Stimulated activated naive CD8-positive, alpha-beta T cell treated with anti-CD3 and anti-CD28 coated beads, Interleukin-15, Interleukin-2, amounts not matched to agents 100 U/mL and 50 U/mL, for 24 hours (primary cell): ENCODE measurements around the gene KCNC1.

ENCODE experiments used
- ATAC-seq: fragments of 150-1000 bp; cut with Tn5 transposase; one replicate; pipeline ENCODE4 v1.10.0; 2021
- DNase-seq: peaks from one replicate; pipeline ENCODE4 v3.0.0; 2021

The KCNC1 gene

DNA sequence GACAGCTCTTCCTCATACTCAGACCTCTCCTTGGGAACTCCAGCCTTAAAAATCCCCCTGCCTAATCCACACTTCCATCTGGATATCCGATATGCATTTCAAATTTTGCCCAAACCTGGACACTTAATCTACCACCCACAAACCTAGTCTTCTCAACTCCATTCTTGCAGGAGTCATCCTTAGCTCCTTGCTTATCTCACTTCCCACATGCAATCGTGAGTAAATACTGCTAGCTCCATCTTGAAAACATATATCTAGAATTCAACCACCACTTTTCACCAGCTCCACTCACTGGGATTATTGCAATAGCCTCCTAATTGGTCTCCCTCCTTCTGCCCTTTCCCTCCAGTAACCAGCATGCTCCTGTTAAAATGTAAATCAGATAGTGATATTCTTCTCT is 17.8 kb upstream of the KCNC1 start:
- no peak for DNase-seq
- ATAC-seq: no peak

DNA sequence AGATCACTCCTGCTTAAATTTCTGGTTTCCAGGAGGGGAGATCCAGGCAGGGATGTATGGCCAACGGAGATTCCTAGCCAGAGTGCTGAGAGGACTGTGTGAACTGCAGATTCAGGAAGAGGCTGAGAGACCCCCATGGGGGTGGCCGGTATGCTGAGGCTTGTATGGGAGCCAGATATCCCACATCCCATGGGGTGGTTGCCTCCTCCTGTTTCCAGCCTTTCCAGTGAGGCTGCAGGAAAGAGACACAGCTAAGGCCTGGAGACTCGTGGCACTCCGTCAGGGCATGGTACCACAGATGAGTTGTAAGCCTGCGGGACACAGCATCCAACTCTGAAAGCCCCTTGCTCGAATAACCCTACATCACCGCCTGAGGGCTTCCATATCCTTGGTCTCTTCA is 16.6 kb upstream of the KCNC1 start:
- DNase-seq: no peak
- ATAC-seq: no peak

DNA sequence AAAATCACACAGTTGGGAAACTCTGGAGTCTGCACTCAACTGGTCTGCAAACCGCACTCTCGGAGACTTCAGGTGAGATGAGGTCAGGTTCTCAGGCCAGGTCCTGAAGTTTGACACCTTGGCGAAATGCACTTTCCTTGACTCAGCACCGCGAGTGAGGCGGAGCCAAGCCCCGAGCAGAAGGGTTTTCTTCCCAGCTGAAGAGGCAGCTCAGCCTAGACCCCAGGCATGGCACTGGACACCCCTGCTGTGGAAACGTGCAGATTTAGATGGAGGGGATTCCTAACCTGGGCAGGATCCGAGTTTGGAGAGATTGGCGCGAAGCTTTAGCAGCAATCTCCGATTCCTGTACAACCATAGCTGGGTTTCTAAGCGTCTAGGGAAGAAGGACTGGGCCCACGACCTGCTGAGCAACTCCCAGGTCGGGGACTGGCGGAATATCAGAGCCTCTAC is 16.0 kb upstream of the KCNC1 start:
- DNase-seq (no peak), ATAC-seq (no peak)

DNA sequence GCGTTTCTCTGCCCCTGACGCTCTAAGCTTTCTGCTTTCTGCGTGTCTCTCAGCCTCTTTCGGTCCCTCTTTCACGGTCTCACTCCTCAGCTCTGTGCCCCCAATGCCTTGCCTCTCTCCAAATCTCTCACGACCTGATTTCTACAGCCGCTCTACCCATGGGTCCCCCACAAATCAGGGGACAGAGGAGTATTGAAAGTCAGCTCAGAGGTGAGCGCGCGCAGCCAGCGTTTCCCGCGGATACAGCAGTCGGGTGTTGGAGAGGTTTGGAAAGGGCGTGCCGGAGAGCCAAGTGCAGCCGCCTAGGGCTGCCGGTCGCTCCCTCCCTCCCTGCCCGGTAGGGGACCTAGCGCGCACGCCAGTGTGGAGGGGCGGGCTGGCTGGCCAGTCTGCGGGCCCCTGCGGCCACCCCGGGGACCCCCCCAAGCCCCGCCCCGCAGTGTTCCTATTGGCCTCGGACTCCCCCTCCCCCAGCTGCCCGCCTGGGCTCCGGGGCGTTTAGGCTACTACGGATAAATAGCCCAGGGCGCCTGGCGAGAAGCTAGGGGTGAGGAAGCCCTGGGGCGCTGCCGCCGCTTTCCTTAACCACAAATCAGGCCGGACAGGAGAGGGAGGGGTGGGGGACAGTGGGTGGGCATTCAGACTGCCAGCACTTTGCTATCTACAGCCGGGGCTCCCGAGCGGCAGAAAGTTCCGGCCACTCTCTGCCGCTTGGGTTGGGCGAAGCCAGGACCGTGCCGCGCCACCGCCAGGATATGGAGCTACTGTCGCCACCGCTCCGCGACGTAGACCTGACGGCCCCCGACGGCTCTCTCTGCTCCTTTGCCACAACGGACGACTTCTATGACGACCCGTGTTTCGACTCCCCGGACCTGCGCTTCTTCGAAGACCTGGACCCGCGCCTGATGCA is 15.3 kb upstream of the KCNC1 start, which contains the start of gene MYOD1:
Gene MYOD1 (plus strand): TSS at position 544 of the 910 bp plus-strand sequence. CDS start 212 bp downstream, at position 756.
- no peak for DNase-seq
- ATAC-seq: no peak

DNA sequence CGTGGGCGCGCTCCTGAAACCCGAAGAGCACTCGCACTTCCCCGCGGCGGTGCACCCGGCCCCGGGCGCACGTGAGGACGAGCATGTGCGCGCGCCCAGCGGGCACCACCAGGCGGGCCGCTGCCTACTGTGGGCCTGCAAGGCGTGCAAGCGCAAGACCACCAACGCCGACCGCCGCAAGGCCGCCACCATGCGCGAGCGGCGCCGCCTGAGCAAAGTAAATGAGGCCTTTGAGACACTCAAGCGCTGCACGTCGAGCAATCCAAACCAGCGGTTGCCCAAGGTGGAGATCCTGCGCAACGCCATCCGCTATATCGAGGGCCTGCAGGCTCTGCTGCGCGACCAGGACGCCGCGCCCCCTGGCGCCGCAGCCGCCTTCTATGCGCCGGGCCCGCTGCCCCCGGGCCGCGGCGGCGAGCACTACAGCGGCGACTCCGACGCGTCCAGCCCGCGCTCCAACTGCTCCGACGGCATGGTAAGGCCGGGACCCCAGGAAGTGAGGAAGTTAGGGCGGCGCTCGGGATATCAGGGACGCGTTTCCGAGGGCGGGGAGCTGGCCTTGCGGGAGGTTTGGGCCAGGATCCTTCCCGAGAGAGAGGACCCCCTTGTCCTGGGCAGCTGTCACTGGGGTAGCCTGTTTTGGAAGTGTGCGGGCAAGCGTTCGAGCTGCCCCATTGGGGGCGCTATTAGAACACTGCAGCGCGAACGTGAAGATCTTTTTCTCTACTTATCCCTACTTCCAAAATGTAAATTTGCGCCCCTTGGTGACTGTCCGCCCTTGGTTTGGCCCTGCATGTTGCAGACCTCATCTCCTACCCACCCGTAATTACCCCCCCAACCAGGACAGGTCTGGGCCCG is 14.4 kb upstream of the KCNC1 start:
- no peak for DNase-seq
- ATAC-seq: no peak

DNA sequence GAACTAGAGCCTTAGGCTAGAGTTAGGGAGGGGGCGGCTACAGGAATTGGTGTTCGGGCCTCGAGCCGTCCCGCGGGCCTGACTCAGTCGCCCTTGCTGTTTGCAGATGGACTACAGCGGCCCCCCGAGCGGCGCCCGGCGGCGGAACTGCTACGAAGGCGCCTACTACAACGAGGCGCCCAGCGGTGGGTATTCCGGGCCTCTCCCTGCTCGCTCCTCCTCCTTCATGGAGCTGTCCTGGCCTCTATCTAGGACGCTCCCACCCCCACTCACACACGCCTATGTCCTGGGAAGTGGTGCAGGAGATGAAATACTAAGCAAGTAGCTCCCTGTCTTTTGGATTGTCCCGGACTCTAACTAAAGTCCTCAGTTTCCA is 13.8 kb upstream of the KCNC1 start:
- ATAC-seq: no peak
- no peak for DNase-seq

DNA sequence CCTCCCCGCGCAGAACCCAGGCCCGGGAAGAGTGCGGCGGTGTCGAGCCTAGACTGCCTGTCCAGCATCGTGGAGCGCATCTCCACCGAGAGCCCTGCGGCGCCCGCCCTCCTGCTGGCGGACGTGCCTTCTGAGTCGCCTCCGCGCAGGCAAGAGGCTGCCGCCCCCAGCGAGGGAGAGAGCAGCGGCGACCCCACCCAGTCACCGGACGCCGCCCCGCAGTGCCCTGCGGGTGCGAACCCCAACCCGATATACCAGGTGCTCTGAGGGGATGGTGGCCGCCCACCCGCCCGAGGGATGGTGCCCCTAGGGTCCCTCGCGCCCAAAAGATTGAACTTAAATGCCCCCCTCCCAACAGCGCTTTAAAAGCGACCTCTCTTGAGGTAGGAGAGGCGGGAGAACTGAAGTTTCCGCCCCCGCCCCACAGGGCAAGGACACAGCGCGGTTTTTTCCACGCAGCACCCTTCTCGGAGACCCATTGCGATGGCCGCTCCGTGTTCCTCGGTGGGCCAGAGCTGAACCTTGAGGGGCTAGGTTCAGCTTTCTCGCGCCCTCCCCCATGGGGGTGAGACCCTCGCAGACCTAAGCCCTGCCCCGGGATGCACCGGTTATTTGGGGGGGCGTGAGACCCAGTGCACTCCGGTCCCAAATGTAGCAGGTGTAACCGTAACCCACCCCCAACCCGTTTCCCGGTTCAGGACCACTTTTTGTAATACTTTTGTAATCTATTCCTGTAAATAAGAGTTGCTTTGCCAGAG is 13.2 kb upstream of the KCNC1 start:
- ATAC-seq: no peak
- no peak for DNase-seq

DNA sequence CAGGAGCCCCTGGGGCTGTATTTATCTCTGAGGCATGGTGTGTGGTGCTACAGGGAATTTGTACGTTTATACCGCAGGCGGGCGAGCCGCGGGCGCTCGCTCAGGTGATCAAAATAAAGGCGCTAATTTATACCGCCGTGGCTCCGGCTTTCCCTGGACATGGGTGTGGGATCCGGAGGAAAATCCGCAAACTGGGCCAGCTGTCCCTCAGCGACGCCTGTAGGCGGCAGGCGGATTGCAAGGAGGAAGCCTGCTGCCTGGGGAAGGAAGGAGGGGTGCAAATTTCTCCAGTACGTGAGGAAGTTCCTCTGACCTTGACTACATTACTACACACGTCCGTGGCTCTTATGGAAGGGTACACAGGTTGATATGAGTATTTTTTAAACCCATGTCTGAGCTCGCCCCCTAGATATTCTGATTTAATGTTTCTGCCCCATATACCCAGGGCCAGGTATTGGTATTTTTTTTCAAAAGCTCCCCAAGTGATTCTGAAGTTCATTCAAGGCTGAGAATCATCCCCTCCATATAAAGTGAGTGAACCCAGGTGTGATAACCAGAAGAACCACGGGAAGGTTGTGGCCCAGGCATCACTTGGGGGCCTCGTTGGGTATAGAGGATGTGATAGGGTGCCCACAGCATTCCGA is 12.5 kb upstream of the KCNC1 start:
- DNase-seq: no peak

DNA sequence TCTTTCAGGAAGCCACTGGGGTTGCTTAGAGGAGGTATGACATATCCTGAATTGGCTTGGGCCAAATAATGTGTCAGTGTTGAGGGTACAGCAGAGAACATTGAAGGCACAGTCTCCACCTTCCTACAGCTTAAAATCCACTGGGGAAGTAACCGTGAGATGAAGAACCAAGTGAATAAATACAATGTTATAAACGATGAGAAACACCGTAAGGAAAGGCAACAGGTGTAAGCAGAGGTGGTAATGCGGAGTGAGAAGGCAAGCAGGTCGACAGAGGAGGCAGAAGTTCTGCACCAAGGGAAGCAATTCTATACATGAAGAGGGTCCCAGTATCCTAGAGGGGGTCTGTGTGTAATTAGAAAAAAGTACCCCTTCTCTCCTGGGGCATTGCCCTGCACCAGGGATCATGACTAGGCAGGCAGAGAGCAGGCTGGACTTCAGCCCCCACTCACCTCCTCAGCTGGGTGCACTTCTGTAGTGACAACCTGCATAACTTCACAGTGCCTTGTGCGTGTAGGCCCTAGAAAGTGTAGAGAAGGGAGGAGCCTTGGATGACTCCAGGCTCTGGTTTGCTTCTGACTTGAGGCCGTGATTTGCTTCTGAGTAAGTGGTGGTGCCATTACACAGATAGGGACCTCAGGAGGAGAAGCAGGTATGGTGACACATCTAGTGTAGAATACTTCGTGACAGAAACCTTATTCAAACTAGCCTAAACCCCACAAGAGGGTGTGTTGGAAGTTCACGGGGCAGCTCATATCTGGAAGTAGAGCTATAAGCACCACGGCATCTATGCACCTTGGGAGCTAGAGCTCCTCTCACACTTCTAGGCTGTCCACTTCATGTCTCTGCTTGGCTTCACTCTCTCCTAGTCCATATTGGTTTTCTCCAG is 10.3 kb upstream of the KCNC1 start:
- ATAC-seq (no peak), DNase-seq (no peak)

More for the DNA sequence above, 12.5 kb upstream of the KCNC1 start:
- no peak for ATAC-seq

DNA sequence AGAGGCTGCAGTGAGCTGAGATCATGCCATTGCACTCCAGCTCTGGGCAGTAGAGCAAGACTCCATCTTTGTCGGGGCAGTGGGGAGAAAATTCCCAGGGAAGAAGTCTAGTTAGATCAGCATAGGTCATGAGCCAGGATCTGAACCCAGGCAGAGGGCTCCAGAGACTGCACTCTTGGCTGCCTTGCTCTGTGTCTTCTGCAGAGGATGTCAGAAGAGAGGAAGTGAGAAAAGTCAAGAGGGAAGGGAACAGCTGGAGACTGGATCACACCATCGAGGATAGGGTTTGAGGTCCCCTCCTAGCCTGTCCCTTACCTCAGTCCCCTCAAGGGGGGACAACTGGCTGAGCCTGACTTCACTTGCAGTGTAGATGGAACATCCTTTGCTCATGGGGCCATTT is 9.4 kb upstream of the KCNC1 start:
- no peak for ATAC-seq
- DNase-seq: no peak

DNA sequence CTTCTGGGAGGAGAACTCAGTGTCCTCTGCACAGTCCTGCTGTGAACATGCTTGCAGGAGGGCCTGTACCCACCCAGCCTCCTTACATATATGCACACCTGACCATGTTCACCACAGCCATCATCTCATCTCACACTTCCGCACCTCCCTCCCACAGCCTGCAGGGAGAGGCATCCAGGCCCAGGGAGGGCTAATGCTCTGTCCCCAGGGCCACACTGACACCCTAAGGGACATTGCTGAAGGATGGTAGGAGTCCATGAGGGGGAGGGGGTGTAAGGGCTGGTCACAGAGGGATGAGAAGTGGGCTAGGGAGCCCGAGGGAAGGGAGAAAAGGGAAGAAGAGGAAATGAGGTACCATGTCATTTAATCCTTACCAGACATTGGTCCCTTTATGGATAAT is 4.4 kb upstream of the KCNC1 start:
- ATAC-seq (no peak), DNase-seq (no peak)

DNA sequence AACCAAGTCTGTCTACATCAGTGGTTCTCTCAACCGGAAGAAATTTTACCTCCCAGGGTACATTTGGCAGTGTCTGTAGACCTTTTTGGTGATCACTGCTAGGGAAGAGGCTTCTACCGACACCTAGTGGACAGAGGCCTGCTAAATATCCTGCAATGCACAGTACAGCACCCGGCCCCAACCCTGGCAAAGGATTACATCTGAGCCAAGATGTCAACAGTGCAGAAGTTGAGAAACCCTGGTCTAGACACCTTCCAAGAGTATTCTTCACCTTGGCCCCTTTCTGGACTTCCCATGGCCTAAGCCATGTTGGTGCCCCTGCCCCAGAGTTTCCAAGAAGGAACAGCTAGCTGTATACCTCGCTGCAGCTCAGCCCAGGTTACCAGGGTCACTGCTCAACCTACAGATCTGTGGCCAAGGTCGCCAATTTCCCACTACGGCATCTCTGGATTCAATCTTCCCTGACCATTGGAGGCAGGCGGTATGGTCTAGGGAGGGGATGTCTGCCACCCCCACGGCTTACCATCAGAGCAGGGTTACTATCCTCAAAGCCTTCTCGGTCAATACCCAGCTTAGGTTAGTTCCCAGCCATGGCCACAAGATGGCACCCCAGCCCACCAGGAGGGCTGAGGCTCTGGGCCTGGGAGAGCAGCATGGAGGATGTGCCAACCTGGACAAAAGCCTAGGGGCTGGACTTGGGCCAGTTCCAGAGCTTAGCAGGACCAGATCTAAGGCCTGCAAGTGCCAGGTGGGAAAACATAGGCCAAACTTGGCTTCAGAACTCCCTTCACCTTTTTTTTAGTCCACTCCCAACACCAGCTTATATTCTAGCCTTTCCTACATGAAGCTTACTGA is 3.7 kb upstream of the KCNC1 start:
- DNase-seq (peak; percentile 80), ATAC-seq (peak; percentile 75)

DNA sequence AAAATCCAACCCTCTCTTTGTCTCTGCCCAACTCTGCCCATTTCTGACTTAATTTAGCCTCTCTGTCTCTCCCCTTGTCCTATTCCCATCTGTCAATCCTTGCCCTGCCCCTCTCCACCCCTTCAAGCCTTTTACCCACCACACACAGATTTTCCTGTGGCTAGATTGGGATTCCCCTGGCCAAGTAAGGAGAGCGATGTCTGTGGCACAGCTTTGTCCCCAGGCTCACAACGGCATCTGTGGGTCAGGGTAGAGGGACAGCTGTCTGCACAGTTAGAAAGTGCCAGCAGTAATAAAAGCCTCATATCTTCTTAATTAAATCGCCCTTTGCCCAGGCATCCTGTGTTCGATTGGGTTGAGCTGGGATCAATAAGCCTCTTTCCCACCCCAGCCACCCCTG is 1.3 kb upstream of the KCNC1 start:
- no peak for DNase-seq
- no peak for ATAC-seq

DNA sequence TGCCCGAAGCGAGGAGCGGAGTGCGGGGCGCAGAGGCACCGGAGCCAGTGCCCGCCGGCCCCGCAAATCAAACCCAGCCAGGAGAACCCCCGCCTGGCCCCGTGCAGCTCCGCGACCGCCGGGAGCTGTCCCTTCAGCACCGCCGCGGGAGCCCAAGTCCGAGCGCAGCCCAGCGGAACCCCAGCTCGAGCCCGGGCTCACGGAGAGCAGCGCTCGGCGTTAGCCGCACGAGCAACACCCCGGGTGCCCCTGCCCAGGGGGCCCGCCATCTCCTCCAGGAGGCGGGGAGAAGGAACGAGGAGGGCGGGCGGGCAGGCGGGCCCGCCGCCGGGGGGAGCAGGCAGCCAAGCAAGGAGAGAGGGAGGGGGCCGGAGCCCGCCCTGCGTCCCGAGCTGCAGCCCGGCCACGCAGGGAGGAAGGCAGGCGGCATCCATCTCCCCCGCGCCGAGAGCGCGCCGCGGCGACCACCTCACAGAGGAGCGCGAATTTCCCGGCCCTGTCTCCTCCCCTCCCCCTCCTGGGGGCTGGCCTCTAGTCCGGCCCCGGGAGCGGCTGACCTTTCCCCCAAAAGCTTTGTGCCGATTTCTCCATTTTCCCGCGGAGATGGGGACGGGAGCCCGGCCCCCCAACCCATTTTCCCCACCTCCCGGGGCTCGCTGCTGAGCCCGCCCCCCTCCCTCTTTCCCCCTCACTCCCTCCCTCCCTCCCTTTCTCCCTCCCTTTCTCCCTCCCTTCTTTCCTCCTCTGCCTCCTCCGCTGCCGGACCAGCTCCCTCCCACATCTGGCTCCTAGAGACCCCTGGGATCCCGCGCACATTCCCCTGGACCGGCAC is 621 bp downstream of the KCNC1 start:
- peak; percentile 40 for ATAC-seq
- DNase-seq: peak; percentile 60

DNA sequence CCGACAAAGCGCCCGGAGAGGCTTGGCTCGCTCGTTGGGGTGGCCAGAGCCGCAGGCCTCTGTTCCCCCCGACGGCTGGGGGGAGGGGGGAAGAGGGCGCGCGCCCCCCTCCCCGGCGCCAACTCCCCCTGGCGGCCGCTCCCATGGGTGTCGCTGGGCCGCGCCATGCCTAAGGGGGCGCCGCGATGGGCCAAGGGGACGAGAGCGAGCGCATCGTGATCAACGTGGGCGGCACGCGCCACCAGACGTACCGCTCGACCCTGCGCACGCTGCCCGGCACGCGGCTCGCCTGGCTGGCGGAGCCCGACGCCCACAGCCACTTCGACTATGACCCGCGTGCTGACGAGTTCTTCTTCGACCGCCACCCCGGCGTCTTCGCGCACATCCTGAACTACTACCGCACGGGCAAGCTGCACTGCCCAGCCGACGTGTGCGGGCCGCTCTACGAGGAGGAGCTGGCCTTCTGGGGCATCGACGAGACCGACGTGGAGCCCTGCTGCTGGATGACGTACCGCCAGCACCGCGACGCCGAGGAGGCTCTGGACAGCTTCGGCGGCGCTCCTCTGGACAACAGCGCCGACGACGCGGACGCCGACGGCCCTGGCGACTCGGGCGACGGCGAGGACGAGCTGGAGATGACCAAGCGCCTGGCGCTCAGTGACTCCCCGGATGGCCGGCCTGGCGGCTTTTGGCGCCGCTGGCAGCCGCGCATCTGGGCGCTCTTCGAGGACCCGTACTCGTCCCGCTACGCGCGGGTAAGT is 1.4 kb downstream of the KCNC1 start:
- ATAC-seq (no peak), DNase-seq (no peak)

DNA sequence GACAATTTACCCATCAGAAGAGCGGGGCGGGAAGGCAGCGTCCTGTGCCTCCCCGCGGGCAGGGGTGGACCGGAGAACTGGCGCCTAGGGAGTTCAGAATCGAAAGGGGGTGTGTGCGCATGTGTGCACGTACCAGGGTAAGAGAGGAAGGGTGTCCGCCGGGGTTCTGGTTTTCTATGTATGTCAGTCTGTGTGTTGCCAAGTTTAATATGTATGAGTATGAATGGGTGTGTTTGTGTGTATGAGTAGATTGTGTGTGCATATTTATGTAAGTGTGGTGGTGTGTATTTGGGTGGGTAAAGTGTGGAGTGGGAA is 2.0 kb downstream of the KCNC1 start:
- DNase-seq (no peak), ATAC-seq (no peak)

DNA sequence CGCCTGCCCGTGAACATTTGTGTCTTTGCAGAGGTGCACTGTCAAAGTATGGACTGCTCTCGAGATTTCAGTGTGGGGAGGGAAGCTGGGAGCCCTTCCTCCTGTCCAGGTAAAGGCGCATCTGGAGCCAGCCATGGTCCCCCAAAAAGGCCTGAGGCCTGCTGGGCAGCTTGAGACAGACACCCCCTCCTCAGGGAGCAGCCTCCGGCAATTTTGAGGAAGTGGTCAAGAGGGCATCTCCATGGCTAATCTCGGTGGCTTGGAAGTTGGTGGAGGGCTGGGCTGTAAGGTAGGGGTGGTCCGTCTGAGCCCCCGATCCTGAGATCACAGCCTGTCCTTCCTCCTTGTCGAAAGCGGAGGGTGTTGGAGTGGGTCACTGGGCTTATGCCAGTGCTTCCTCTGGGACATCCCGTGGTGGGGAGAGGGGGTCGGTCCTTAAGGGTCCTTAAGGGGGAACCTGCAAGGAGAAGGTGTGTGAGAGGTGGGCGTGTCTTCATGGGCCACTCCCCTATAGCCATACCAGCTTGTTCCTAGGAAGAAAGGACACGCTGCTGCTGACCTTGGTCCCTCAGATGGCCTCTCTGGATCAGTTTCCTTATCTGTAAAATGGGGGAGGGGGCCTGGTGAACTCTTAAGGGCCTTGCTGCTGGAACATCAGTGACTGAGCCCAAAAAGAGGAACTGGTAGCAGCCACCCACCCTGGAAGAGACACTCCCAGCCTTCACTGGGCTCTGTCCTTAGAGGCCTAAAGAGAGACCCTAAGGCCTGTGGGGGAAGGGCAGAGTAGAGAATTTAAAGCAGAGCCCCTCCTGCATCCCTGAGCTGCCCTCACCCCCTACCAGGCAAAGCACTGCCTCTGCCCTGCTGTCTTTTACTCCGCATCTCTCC is 2.6 kb downstream of the KCNC1 start:
- ATAC-seq (no peak), DNase-seq (no peak)
